Thyroid gland (tissue), 4 donors: ENCODE measurements around the gene HTRA3.

Experiments used
- POLR2A ChIP-seq, 2 donors: fragments of 450-650 bp; IDR thresholded peaks; one replicate each; pipeline ENCODE4 v1.6.1; 2017; ENCODE audit warnings: antibody characterized with exemption in 2 of 2, mild to moderate bottlenecking in 2 of 2, moderate library complexity in 1 of 2
- TF ChIP-seq, protein P1 (sequence below), 6 experiments: fragments of 200-600 bp in 3 of 6; fragments of 450-650 bp in 3 of 6; sonication (generic) in 3 of 6; IDR thresholded peaks; one replicate each; pipeline ENCODE4 v1.5.1; 2016 to 2019; ENCODE audit warnings: antibody characterized with exemption in 6 of 6, mild to moderate bottlenecking in 2 of 6, inconsistent platforms in 1 of 6, moderate library complexity in 1 of 6

DNA sequence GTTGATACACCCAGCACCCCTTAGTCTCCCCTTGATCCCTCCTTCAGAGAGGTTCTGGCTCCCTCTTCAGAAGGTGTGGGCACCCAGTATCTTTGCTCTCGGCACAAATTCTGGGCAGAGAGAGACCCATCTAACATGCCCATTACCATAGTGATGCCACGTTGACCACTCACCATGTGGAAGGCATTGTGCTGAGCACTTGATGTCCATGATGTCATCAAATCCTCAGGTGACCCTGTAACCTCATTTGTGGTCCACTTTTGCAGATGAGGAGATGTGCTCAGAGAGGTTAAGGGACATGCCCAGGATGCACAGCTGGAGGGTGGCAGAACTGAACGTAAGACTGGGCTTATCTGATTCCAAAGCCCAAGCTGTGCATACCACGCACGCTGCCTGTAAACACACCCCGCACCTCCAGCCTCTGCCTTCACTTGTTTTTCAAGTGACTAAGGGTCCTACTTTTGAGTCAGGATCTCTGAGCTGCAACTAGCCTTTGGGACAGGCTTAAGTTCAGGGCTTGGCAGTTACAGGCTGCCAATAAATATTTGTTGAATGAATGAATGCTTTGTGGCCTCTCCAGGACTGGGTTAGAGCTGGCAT, 55.2 kb downstream of the HTRA3 start:
- TF ChIP-seq, protein P1, sequence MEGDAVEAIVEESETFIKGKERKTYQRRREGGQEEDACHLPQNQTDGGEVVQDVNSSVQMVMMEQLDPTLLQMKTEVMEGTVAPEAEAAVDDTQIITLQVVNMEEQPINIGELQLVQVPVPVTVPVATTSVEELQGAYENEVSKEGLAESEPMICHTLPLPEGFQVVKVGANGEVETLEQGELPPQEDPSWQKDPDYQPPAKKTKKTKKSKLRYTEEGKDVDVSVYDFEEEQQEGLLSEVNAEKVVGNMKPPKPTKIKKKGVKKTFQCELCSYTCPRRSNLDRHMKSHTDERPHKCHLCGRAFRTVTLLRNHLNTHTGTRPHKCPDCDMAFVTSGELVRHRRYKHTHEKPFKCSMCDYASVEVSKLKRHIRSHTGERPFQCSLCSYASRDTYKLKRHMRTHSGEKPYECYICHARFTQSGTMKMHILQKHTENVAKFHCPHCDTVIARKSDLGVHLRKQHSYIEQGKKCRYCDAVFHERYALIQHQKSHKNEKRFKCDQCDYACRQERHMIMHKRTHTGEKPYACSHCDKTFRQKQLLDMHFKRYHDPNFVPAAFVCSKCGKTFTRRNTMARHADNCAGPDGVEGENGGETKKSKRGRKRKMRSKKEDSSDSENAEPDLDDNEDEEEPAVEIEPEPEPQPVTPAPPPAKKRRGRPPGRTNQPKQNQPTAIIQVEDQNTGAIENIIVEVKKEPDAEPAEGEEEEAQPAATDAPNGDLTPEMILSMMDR (IDR thresholded peaks at IDR 0.05): no peak
- no peak for TF ChIP-seq POLR2A (IDR thresholded peaks at IDR 0.05)
